NCI-H1048 (cell line): ENCODE data around the gene JARID2.

Experiments
- DNase-seq: peaks from one replicate; lab custom pipeline; 2025; lab: John Stamatoyannopoulos, UW

Gene JARID2

GRCh38 chr6:15358579-15359327 is 112.9 kb downstream of the JARID2 start:
- no peak for DNase-seq

GRCh38 chr6:15359335-15359862 is 113.5 kb downstream of the JARID2 start:
- DNase-seq = no peak

- DNase-seq = no peak
Measured at GRCh38 chr6:15360300-15360699, 114.4 kb downstream of the JARID2 start.

GRCh38 chr6:15361197-15361596 is 115.3 kb downstream of the JARID2 start:
- DNase-seq = no peak

- no peak for DNase-seq
Measured at GRCh38 chr6:15362274-15363160, 116.6 kb downstream of the JARID2 start.

- DNase-seq = no peak
Measured at GRCh38 chr6:15363164-15363522, 117.3 kb downstream of the JARID2 start.

GRCh38 chr6:15363523-15364400 is 117.9 kb downstream of the JARID2 start:
- DNase-seq = no peak

GRCh38 chr6:15364401-15365037 is 118.7 kb downstream of the JARID2 start:
- no peak for DNase-seq

- peak; percentile 41 for DNase-seq
Measured at GRCh38 chr6:15365273-15365687, 119.4 kb downstream of the JARID2 start.

GRCh38 chr6:15366003-15366535 is 120.2 kb downstream of the JARID2 start:
- no peak for DNase-seq

GRCh38 chr6:15366879-15367278 is 121.0 kb downstream of the JARID2 start:
- DNase-seq = no peak

- no peak for DNase-seq
Measured at GRCh38 chr6:15368186-15368585, 122.3 kb downstream of the JARID2 start.

- no peak for DNase-seq
Measured at GRCh38 chr6:15368873-15369272, 123.0 kb downstream of the JARID2 start.

- no peak for DNase-seq
Measured at GRCh38 chr6:15369838-15370237, 124.0 kb downstream of the JARID2 start.

GRCh38 chr6:15370733-15371671 is 125.1 kb downstream of the JARID2 start:
- no peak for DNase-seq

GRCh38 chr6:15372932-15373331 is 127.1 kb downstream of the JARID2 start:
- DNase-seq = no peak

- no peak for DNase-seq
Measured at GRCh38 chr6:15374119-15374518, 128.2 kb downstream of the JARID2 start.

- DNase-seq = no peak
Measured at GRCh38 chr6:15375018-15375417, 129.1 kb downstream of the JARID2 start.

GRCh38 chr6:15375638-15376290 is 129.9 kb downstream of the JARID2 start:
- DNase-seq = no peak
